BE2C (cell line): ENCODE results near the gene MDM4.

Experiments used
- DNase-seq: peaks from one replicate; pipeline ENCODE4 v3.0.0-alpha.2; 2020
- H3K27me3 ChIP-seq: fragments of 250-450 bp; sonication (Bioruptor Pico); 2 replicates; pipeline ENCODE4 v1.5.1; 2020; ENCODE audit warnings: mild to moderate bottlenecking
- H3K36me3 ChIP-seq: fragments of 250-450 bp; sonication (Bioruptor Pico); 2 replicates; pipeline ENCODE4 v1.5.1; 2020; ENCODE audit warnings: mild to moderate bottlenecking
- H3K4me1 ChIP-seq: fragments of 250-450 bp; sonication (Bioruptor Pico); 2 replicates; pipeline ENCODE4 v1.5.1; 2020
- H3K4me3 ChIP-seq: 2 replicates; pipeline ENCODE4 v1.5.1; 2011; ENCODE audit warnings: low read depth, low read length
- H3K9me3 ChIP-seq: fragments of 250-450 bp; sonication (Bioruptor Pico); 2 replicates; pipeline ENCODE4 v1.5.1; 2020
- TF ChIP-seq, protein P1 (sequence below): IDR thresholded peaks from 2 replicates; pipeline ENCODE4 v1.5.1; 2012; ENCODE audit warnings: mild to moderate bottlenecking, low read depth, low read length

Gene MDM4

DNA sequence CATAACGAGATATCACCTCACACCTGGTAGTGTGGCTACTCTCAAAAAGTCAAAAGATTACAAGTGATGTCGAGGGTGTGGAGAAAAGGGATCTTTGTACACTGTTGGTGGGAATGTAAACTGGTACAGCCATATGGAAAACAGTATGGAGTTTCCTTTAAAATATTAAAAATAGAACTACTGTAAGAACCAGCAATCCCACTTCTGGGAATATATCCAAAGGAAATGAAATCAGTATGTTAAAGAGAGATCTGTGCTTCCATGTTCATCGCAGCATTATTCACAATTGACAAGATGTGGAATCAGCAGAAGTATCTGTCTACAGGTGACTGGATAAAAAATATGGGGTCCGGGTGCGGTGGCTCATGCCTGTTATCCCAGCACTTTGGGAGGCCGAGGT, 14.0 kb upstream of the MDM4 start:
- Histone ChIP-seq H3K4me3 (no peak overlapping the region), H3K9me3 (no peaks in the 10 kb centered on the region), H3K36me3 (no peaks in the 10 kb centered on the region), H3K27me3 (no peaks in the 10 kb centered on the region), H3K4me1 (no peaks in the 10 kb centered on the region)
- DNase-seq = no peak
- TF ChIP-seq, protein P1, sequence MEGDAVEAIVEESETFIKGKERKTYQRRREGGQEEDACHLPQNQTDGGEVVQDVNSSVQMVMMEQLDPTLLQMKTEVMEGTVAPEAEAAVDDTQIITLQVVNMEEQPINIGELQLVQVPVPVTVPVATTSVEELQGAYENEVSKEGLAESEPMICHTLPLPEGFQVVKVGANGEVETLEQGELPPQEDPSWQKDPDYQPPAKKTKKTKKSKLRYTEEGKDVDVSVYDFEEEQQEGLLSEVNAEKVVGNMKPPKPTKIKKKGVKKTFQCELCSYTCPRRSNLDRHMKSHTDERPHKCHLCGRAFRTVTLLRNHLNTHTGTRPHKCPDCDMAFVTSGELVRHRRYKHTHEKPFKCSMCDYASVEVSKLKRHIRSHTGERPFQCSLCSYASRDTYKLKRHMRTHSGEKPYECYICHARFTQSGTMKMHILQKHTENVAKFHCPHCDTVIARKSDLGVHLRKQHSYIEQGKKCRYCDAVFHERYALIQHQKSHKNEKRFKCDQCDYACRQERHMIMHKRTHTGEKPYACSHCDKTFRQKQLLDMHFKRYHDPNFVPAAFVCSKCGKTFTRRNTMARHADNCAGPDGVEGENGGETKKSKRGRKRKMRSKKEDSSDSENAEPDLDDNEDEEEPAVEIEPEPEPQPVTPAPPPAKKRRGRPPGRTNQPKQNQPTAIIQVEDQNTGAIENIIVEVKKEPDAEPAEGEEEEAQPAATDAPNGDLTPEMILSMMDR = no peak

DNA sequence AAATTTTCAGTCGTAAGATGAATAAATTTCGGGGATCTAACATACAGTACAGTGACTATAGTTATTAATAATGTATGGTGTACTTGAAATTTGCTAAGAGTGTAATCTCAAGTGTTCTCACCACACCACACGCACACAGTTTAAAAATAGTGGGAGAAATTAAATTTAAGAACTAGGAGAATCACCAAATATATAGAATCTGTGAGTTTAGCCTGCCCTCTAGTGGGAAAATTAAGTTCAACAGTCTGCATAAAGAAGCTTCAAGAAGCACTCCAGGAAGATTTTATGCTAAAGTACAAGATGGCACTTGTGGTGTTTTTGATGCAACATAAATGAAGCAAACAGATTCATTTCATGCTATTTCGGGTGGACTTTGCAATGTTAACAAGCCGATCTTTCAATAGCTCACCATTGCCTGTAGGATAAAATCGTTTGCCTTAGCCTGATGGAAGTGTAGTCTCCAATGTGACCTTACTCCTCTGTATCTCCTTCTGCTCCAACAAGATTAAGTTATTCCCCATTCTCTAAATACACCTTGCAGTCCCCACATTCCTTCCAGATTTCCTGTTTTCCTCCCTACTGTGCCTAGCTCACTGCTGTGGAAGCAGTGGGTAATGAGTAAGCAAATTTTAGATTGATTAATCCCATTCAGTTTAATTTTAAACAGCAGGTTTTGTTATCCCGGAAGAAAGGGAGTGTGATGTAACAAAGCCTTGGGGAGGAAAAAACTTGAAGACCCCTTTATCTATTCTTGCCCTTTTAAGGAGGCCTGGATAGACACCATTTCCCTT, 12.9 kb upstream of the MDM4 start:
- H3K9me3 ChIP-seq = no peaks in the 10 kb centered on the region
- no peak for DNase-seq
- no peaks in the 10 kb centered on the region for H3K4me1 ChIP-seq
- H3K36me3 ChIP-seq = no peaks in the 10 kb centered on the region
- H3K4me3 ChIP-seq = no peak overlapping the region
- TF ChIP-seq, protein P1 = peak; percentile 72
- no peaks in the 10 kb centered on the region for H3K27me3 ChIP-seq

- Histone ChIP-seq H3K4me1 (no peaks in the 10 kb centered on the region), H3K4me3 (no peak overlapping the region), H3K9me3 (no peaks in the 10 kb centered on the region), H3K27me3 (no peaks in the 10 kb centered on the region), H3K36me3 (no peaks in the 10 kb centered on the region)
- TF ChIP-seq, protein P1 = no peak
- DNase-seq = no peak
Observed at GRCh38 chr1:204503913-204504519, 12.2 kb upstream of the MDM4 start.

DNA sequence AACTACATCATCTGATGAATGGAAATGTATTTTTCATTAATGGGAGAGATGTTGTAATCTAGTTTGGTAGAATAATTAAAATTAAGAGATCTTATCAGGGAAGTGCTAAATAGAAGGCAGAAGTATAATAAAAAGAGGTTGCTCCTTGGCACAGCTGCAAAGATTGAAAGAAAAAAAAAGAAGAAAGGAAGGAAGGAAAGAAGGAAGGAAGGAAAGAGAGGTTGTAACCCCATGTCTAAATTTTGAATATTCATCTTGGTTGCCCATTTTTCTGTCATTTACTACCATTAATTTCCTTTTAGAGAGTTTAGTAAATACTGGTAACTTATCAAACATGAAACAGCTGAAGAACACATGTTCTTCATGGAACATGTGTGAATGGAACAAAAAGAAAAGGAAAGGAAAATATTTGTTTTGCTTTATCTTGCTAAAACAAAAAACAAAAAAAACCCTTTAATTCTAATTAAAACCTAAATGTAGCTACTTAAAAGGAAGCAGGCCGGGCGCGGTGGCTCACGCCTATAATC, 10.5 kb upstream of the MDM4 start:
- no peaks in the 10 kb centered on the region for H3K27me3 ChIP-seq
- TF ChIP-seq, protein P1 = no peak
- H3K4me3 ChIP-seq = peak overlapping the region; percentile 69
- H3K4me1 ChIP-seq = no peaks in the 10 kb centered on the region
- no peaks in the 10 kb centered on the region for H3K9me3 ChIP-seq
- no peaks in the 10 kb centered on the region for H3K36me3 ChIP-seq
- no peak for DNase-seq

- no peaks in the 10 kb centered on the region for H3K36me3 ChIP-seq
- DNase-seq = peak; percentile 74
- peak overlapping the region; percentile 69 for H3K4me3 ChIP-seq
- TF ChIP-seq, protein P1 = no peak
- no peaks in the 10 kb centered on the region for H3K27me3 ChIP-seq
- no peaks in the 10 kb centered on the region for H3K9me3 ChIP-seq
- H3K4me1 ChIP-seq = no peaks in the 10 kb centered on the region
Observed at GRCh38 chr1:204506201-204506968, 9.8 kb upstream of the MDM4 start.
